Ascending aorta (tissue), 2 donors: ENCODE data around the gene CARD9. TPM values are rescaled to one million over a fixed set of nuclear protein-coding genes. Genes with fewer than 3 reads are reported as not detected.

Experiments
- DNase-seq, 2 donors: peaks; one replicate each; pipeline ENCODE4 v3.0.0-alpha.2; 2019; ENCODE audit warnings: low spot score in 2 of 2
- H3K27ac ChIP-seq, 2 donors: fragments of 200-600 bp; sonication (generic); one replicate each; pipeline ENCODE4 v1.5.1; 2016 to 2017; ENCODE audit warnings: mild to moderate bottlenecking in 1 of 2
- H3K27me3 ChIP-seq: fragments of 200-600 bp; sonication (generic); one replicate; pipeline ENCODE4 v1.5.1; 2017
- H3K36me3 ChIP-seq, 2 donors: fragments of 200-600 bp; sonication (generic); one replicate each; pipeline ENCODE4 v1.5.1; 2016
- H3K4me1 ChIP-seq, 2 donors: fragments of 200-600 bp; sonication (generic); one replicate each; pipeline ENCODE4 v1.5.1; 2016 to 2017; ENCODE audit warnings: mild to moderate bottlenecking in 1 of 2
- H3K4me3 ChIP-seq, 2 donors: fragments of 200-600 bp; sonication (generic); one replicate each; pipeline ENCODE4 v1.5.1; 2016 to 2017; ENCODE audit warnings: mild to moderate bottlenecking in 1 of 2
- H3K9me3 ChIP-seq, 2 donors: fragments of 200-600 bp; sonication (generic); one replicate each; pipeline ENCODE4 v1.5.1; 2016
- intact Hi-C: fragments of 100-400 bp; cut with DNase I; formaldehyde crosslinking; loops from one replicate; pipeline ENCODE4 v1.15.1; 2023
- total RNA-seq: library from RNA; depleted of rRNA; stranded (reverse); fragments of >200 nt; gene quantifications from one replicate; pipeline ENCODE4 v1.1.0, GENCODE V29; 2016
- TF ChIP-seq, protein P1 (sequence below), 3 experiments: fragments of 200-600 bp in 2 of 3; fragments of 450-650 bp in 1 of 3; sonication (generic) in 2 of 3; IDR thresholded peaks; one replicate each; pipeline ENCODE4 v1.5.1; 2016 to 2019; ENCODE audit warnings: antibody characterized with exemption in 3 of 3, mild to moderate bottlenecking in 1 of 3, moderate library complexity in 1 of 3

CARD9 gene
- total RNA-seq, 1 donor from 2014 or later = 0.43 TPM

DNA sequence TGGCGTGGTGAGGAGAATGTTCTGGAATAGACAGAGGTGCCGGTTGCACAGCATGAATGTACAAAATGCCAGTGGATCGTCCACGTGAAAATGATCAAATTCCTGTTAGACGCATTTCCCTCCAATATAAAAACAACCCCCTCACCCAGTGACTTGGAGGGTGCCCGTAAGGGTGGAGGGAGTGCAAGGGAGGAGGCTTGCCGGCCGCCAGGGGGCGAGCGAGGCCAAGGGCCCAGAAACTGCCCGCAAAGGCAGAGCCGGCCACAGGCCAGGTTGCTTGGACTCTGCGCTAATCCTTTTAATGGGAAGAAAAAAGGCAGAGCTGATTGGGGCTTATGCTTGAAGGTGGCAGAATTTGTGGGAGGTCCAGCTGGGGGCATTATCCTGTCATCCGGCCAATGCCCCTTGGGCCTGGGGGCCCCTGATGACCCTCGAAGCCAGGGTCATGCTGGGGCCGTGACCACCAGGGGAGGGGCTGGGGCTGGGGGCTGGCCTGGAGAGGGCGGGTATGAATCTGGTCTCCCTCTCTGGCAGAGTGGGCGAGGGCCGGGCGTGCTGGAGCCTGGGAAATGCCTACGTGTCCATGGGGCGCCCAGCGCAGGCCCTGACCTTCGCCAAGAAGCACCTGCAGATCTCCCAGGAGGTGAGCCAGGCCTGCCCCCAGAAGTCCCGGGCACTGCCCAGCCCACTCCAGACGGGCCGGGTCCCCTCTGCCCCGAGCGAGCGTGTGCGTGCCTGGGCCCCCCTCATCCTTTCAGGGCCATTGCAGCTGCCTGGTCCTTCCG, 34.1 kb downstream of the CARD9 start:
- no peak for DNase-seq
- peaks cover 22 to 41% of the 10 kb centered on the region in 2 donors for H3K36me3 ChIP-seq

DNA sequence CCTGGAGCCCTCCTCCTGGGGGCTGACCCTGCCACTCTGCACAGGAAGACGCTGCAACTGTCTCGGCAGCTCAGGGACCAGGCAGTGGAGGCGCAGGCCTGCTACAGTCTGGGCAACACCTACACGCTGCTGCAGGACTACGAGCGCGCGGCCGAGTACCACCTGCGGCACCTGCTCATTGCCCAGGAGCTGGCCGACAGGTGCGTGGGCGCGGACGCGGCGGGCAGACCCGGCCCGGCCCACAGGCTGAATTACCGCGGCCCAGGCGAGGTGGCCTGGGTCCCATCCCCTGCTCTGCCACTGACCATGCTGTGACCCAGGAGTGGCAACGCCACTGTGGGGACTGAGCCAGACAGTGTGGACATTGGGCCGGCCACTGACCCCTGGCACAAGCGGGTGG, 35.0 kb downstream of the CARD9 start:
- intact Hi-C loops = no loop called here
- TF ChIP-seq, protein P1, sequence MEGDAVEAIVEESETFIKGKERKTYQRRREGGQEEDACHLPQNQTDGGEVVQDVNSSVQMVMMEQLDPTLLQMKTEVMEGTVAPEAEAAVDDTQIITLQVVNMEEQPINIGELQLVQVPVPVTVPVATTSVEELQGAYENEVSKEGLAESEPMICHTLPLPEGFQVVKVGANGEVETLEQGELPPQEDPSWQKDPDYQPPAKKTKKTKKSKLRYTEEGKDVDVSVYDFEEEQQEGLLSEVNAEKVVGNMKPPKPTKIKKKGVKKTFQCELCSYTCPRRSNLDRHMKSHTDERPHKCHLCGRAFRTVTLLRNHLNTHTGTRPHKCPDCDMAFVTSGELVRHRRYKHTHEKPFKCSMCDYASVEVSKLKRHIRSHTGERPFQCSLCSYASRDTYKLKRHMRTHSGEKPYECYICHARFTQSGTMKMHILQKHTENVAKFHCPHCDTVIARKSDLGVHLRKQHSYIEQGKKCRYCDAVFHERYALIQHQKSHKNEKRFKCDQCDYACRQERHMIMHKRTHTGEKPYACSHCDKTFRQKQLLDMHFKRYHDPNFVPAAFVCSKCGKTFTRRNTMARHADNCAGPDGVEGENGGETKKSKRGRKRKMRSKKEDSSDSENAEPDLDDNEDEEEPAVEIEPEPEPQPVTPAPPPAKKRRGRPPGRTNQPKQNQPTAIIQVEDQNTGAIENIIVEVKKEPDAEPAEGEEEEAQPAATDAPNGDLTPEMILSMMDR (IDR thresholded peaks at IDR 0.05) = no peak
- DNase-seq = no peak
- no peaks in the 10 kb centered on the region for H3K27me3 ChIP-seq
- H3K9me3 ChIP-seq = no peaks in the 10 kb centered on the region
- no peak overlapping the region for H3K27ac ChIP-seq
- no peak overlapping the region for H3K4me3 ChIP-seq
- H3K4me1 ChIP-seq = peaks cover 3 to 5% of the 10 kb centered on the region in 2 donors
- H3K36me3 ChIP-seq = peaks cover 22 to 41% of the 10 kb centered on the region in 2 donors

More for the DNA sequence above, 34.1 kb downstream of the CARD9 start:
- intact Hi-C loops = no loop called here
- TF ChIP-seq, protein P1 (IDR thresholded peaks at IDR 0.05) = peak; percentile 66 to 77 (median 76)
- Histone ChIP-seq H3K27ac (no peak overlapping the region), H3K4me1 (peaks cover 3 to 5% of the 10 kb centered on the region in 2 donors), H3K4me3 (no peak overlapping the region), H3K27me3 (no peaks in the 10 kb centered on the region), H3K9me3 (no peaks in the 10 kb centered on the region)

- no peaks in the 10 kb centered on the region for H3K9me3 ChIP-seq
- H3K36me3 ChIP-seq = peaks cover 22 to 41% of the 10 kb centered on the region in 2 donors
- DNase-seq = no peak
- H3K27ac ChIP-seq = no peak overlapping the region
- H3K27me3 ChIP-seq = no peaks in the 10 kb centered on the region
- TF ChIP-seq, protein P1 (IDR thresholded peaks at IDR 0.05) = no peak
- intact Hi-C loops = no loop called here
- no peak overlapping the region for H3K4me3 ChIP-seq
- peaks cover 0 to 5% of the 10 kb centered on the region in 2 donors for H3K4me1 ChIP-seq
Measured at GRCh38 chr9:136337416-136338395, 35.8 kb downstream of the CARD9 start.

DNA sequence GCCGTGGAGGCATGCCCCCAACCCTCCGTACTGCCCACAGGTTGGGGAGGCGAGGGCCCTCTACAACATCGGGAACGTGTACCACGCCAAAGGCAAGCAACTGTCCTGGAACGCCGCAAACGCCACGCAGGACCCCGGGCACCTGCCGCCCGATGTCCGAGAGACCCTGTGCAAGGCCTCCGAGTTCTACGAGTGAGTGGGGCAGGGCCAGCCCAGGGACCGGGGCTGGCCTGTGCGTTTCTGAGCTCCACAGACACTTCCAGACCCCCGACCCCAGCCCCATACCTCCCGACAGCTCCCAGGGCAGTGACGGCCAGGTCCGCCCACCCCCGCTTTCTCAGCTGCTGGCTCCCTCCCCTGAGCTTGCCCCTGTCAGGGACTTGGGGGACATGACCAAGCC, 36.6 kb downstream of the CARD9 start:
- Histone ChIP-seq H3K4me3 (no peak overlapping the region), H3K36me3 (peaks cover 22 to 41% of the 10 kb centered on the region in 2 donors)
- intact Hi-C loops = no loop called here

More for the DNA sequence above, 36.6 kb downstream of the CARD9 start:
- Histone ChIP-seq H3K9me3 (no peaks in the 10 kb centered on the region), H3K27ac (no peak overlapping the region), H3K4me1 (no peaks in the 10 kb centered on the region), H3K27me3 (no peaks in the 10 kb centered on the region)
- TF ChIP-seq, protein P1 (IDR thresholded peaks at IDR 0.05) = no peak
- DNase-seq = no peak
